HuH-7.5 (cell line): Measurements from ENCODE around the gene TMEM123.

ENCODE experiments used
- DNase-seq: peaks from one replicate; pipeline ENCODE4 v3.0.0; 2011; ENCODE audit warnings: low spot score

Gene TMEM123

GRCh38 chr11:102422817-102423712 lies 29.5 kb downstream of the TMEM123 start:
- DNase-seq = no peak

- no peak for DNase-seq
These were observed 31.3 kb downstream of the TMEM123 start for GRCh38 chr11:102421261-102421660.

GRCh38 chr11:102420547-102420946 lies 32.0 kb downstream of the TMEM123 start:
- no peak for DNase-seq

GRCh38 chr11:102419181-102419580 lies 33.4 kb downstream of the TMEM123 start:
- DNase-seq = no peak

GRCh38 chr11:102416976-102417375 lies 35.6 kb downstream of the TMEM123 start:
- no peak for DNase-seq

GRCh38 chr11:102415304-102415916 lies 37.2 kb downstream of the TMEM123 start:
- no peak for DNase-seq

- no peak for DNase-seq
These were observed 38.0 kb downstream of the TMEM123 start for GRCh38 chr11:102414559-102414958.

- DNase-seq = no peak
These were observed 39.1 kb downstream of the TMEM123 start for GRCh38 chr11:102413497-102413896.

- DNase-seq = no peak
These were observed 41.4 kb downstream of the TMEM123 start for GRCh38 chr11:102411142-102411541.

- DNase-seq = no peak
These were observed 42.2 kb downstream of the TMEM123 start for GRCh38 chr11:102410382-102410784.

GRCh38 chr11:102408339-102408738 lies 44.2 kb downstream of the TMEM123 start:
- no peak for DNase-seq

- no peak for DNase-seq
These were observed 44.7 kb downstream of the TMEM123 start for GRCh38 chr11:102407901-102408300.

- no peak for DNase-seq
These were observed 46.5 kb downstream of the TMEM123 start for GRCh38 chr11:102406099-102406498.

- no peak for DNase-seq
These were observed 47.1 kb downstream of the TMEM123 start for GRCh38 chr11:102405501-102405900.

- DNase-seq = no peak
These were observed 50.0 kb downstream of the TMEM123 start for GRCh38 chr11:102402548-102402947.

GRCh38 chr11:102401905-102402304 lies 50.7 kb downstream of the TMEM123 start:
- DNase-seq = no peak

- DNase-seq = no peak
These were observed 52.0 kb downstream of the TMEM123 start for GRCh38 chr11:102400603-102401002.

- no peak for DNase-seq
These were observed 53.4 kb downstream of the TMEM123 start for GRCh38 chr11:102399189-102399588.

- DNase-seq = no peak
These were observed 54.3 kb downstream of the TMEM123 start for GRCh38 chr11:102398297-102398696.

- no peak for DNase-seq
These were observed 55.6 kb downstream of the TMEM123 start for GRCh38 chr11:102396708-102397563.

- DNase-seq = no peak
These were observed 56.7 kb downstream of the TMEM123 start for GRCh38 chr11:102395720-102396393.

GRCh38 chr11:102393272-102393730 lies 59.3 kb downstream of the TMEM123 start:
- no peak for DNase-seq
